ENCODE data around the gene GALNT13. TPM values are rescaled to one million over a fixed set of nuclear protein-coding genes. Genes with fewer than 3 reads are reported as not detected.

GALNT13 gene
- not detected for total RNA-seq

DNA sequence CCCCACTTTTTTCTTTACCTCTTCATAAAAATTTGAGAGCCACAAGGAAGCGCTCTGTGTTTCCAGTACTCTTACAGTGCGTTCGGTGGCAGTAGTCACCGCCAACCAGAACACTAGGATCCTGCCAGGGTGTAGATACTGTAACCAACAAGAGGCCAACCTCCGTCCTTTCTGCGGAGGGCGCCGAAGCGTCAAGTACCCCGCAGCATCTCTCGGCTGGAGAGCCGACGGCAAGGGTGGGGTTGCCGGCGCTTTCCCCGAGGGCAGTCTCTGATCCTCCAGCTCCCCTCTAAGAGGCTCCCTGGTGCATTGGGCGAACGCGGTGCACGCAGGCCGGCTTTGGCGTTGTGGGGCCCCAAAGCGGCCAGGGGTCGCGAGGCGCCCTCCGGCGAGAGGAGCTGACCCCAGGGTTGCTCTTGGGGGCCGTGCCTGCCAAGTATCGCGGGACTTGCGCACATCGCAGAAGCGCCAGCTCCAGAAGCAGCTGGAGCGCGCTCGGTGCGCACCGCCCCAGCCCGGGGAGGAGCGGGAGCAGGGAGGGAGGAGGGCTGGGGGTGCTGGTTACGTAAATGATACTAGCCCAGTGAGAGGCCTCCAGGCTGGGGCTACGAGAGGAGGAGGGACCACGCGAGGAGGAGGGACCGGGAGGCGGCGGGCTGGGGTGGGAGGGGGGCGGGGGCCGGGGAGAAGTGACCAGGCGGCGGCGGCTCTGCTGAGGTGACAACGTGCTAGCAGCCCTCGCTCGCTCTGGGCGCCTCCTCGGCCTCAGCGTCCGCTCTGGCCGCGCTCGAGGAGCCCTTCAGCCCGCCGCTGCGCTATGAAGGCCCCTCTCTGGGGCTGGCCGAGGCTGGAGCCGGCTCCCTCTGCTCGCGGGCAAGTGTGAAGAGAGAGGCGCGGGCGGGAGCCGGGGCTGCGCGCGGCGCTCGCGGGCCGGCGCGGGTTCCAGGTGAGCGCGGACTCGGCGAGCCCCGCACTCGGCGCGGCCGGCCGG lies at the start of gene GALNT13:
TSS of gene GALNT13 (plus strand) at position 692 of the 991 bp plus-strand sequence.
- CTCF ChIA-PET: no interaction called here
- DNase-seq: no peak
- no peak for ATAC-seq

DNA sequence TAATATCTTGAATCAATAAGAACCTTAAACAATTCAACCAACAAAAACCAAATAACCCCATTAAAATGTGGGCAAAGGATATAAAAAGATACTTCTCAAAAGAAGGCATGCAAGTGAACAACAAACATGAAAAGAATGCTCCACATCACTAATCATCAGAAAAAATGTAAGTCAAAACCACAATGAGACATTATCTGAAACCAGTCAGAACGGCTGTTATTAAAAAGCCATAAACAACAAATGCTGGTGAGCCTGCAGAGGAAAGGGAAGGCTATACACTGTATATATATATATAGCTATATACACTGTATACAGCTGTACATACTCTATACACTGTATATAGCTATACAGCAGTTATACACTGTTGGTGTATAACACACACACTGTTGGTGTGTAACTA lies 47.8 kb upstream of the GALNT13 start:
- Mint-ChIP-seq H3K4me1 (no peaks in the 10 kb centered on the region), H3K27me3 (no peaks in the 10 kb centered on the region), H3K4me3 (no peak overlapping the region), H3K36me3 (no peaks in the 10 kb centered on the region), H3K9me3 (ENCODE audit: low read depth) (peaks cover 8% of the 10 kb centered on the region), H3K27ac (no peak overlapping the region)
- no peak for DNase-seq
- no peak for ATAC-seq
- CTCF ChIA-PET: no interaction called here

More for the DNA sequence above, at the start of gene GALNT13:
- H3K4me3 Mint-ChIP-seq: no peak within 1 kb of the TSS
- H3K9me3 Mint-ChIP-seq (ENCODE audit: low read depth): peaks cover 4% of the 10 kb centered on the region
- peaks cover 3% of the 10 kb centered on the region for H3K4me1 Mint-ChIP-seq
- H3K36me3 Mint-ChIP-seq: peaks cover 3% of the 10 kb centered on the region
- peaks cover 30% of the 10 kb centered on the region for H3K27me3 Mint-ChIP-seq
- no peak within 1 kb of the TSS for H3K27ac Mint-ChIP-seq

DNA sequence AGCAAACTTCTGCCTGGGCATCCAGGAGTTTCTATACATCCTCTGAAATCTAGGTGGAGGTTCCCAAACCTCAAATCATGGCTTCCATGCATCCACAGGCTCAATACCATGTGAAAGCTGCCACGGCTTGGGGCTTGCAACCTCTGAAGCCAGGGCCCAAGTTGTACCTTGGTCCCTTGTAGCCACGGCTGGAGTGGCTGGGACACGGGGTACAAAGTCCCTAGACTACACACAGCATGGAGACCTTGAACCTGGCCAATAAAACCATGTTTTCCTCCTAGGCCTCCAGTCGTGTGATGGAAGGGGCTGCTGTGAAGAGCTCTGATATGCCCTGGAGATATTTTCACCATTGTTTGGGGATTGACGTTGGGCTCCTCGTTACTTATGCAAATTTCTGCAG lies 43.4 kb upstream of the GALNT13 start:
- no peak for ATAC-seq
- Mint-ChIP-seq H3K36me3 (no peaks in the 10 kb centered on the region), H3K27ac (no peak overlapping the region), H3K4me1 (no peaks in the 10 kb centered on the region), H3K9me3 (ENCODE audit: low read depth) (peaks cover 19% of the 10 kb centered on the region), H3K4me3 (no peak overlapping the region), H3K27me3 (no peaks in the 10 kb centered on the region)
- CTCF ChIA-PET: no interaction called here
- no peak for DNase-seq

DNA sequence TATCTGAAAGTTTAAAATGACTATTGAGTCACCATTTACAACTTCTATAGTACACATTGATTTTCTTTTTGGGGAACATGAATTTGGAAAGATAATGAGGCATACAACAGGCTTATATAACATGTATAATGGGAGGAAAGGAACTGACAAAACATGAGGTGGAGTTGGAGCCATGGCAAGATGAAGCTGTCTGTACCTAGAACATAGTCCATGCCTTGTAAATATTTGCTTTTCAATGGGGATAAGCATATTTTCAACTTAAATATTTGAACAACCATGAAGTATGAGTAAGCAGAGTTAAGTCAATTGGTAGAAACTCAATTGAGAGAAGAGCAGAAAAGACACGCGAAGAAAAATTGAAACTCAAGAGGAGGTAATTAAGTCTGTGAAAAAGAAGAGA lies 37.1 kb upstream of the GALNT13 start:
- no peak overlapping the region for H3K27ac Mint-ChIP-seq
- ATAC-seq: no peak
- DNase-seq: no peak
- H3K9me3 Mint-ChIP-seq (ENCODE audit: low read depth): peaks cover 10% of the 10 kb centered on the region
- H3K27me3 Mint-ChIP-seq: no peaks in the 10 kb centered on the region
- CTCF ChIA-PET: no interaction called here
- H3K4me1 Mint-ChIP-seq: no peaks in the 10 kb centered on the region
- H3K36me3 Mint-ChIP-seq: no peaks in the 10 kb centered on the region
- no peak overlapping the region for H3K4me3 Mint-ChIP-seq

DNA sequence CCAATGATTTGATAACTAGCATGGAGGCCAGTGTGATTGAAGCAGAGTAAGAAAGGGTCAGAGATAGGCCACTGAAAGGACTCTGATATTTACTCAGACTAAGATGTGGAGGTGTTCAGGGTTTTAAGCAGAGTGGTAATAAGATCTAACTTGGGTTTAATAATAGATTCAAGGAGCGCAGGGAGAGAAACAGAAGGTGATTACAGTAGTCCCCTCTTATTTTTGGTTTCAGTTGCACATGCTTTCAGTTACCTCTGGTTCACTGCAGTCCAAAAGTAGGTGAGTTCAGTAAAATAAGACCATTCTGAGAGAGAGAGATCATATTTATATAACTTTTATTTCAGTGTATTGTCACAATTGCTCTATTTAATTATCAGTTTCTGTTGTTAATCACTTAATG lies 13.5 kb upstream of the GALNT13 start:
- CTCF ChIA-PET: no interaction called here
- Mint-ChIP-seq H3K4me3 (no peak overlapping the region), H3K36me3 (no peaks in the 10 kb centered on the region), H3K4me1 (no peaks in the 10 kb centered on the region), H3K27me3 (no peaks in the 10 kb centered on the region), H3K9me3 (ENCODE audit: low read depth) (peaks cover 9% of the 10 kb centered on the region), H3K27ac (no peak overlapping the region)
- DNase-seq (no peak), ATAC-seq (no peak)

DNA sequence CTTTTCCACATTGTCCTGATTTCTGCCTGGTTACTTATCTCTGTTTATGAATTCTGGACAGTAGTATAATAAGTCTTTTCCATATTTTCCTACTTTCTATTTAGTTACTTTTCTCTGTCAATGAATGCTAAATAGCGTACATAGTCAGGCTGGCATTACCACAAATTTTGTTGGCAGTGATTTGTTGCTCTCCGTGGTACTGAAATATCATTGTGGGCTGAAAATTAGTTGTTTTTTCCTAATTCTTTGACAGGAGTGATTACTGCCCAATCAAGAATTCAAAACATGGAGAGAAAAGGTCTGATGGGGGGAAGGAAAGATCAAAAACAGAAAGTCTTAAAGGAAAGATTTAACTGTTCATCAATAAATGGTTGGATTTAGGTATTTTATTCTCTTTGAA lies 7.7 kb upstream of the GALNT13 start:
- H3K4me3 Mint-ChIP-seq: no peak overlapping the region
- CTCF ChIA-PET: no interaction called here
- DNase-seq (no peak), ATAC-seq (no peak)
- no peak overlapping the region for H3K27ac Mint-ChIP-seq
- peaks cover 7% of the 10 kb centered on the region for H3K9me3 Mint-ChIP-seq (ENCODE audit: low read depth)
- no peaks in the 10 kb centered on the region for H3K36me3 Mint-ChIP-seq
- H3K27me3 Mint-ChIP-seq: no peaks in the 10 kb centered on the region
- no peaks in the 10 kb centered on the region for H3K4me1 Mint-ChIP-seq

DNA sequence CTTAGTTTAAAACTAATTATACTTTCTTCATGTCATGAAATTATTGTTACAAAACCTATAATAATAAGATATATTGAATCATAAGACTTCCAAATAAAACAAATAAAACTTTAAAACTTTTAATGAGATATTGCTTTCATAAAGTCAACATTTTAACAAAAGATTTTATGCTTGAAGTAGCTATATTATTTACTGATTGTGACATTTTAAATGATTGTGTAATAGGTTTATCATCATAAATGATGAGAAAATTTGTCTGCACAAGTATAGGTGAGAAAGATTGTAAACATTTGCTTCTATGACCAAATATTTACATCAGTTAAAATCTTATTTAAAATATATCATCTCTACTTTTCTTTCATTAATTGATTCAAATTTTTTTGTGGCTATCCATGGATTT lies 5.1 kb upstream of the GALNT13 start:
- Mint-ChIP-seq H3K9me3 (ENCODE audit: low read depth) (peaks cover 5% of the 10 kb centered on the region), H3K27ac (no peak overlapping the region), H3K27me3 (peaks cover 13% of the 10 kb centered on the region), H3K4me3 (no peak overlapping the region), H3K36me3 (no peaks in the 10 kb centered on the region), H3K4me1 (no peaks in the 10 kb centered on the region)
- CTCF ChIA-PET: no interaction called here
- DNase-seq (no peak), ATAC-seq (no peak)

DNA sequence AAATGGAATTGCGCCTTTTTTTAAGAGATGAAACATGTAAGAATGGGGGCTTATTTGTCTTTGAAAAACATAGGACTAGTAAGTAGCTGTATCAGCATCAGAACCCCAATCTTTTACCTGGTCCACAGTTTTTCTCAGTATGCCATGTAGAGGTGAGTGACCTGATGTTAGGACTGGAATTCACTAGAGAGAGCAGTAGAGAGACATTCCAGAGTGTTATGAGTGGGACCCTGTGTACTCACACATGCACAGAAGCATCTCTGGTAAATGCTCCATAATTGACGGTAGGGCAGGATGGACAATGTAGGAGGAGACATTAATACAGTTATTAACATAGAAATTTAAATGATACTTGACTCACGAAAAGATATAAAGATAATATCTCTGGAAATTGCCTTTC lies 1.4 kb upstream of the GALNT13 start:
- ATAC-seq: no peak
- CTCF ChIA-PET: no interaction called here
- Mint-ChIP-seq H3K27ac (no peak overlapping the region), H3K36me3 (peaks cover 3% of the 10 kb centered on the region), H3K27me3 (peaks cover 30% of the 10 kb centered on the region), H3K4me3 (no peak overlapping the region), H3K9me3 (ENCODE audit: low read depth) (peaks cover 4% of the 10 kb centered on the region), H3K4me1 (peaks cover 3% of the 10 kb centered on the region)
- no peak for DNase-seq

DNA sequence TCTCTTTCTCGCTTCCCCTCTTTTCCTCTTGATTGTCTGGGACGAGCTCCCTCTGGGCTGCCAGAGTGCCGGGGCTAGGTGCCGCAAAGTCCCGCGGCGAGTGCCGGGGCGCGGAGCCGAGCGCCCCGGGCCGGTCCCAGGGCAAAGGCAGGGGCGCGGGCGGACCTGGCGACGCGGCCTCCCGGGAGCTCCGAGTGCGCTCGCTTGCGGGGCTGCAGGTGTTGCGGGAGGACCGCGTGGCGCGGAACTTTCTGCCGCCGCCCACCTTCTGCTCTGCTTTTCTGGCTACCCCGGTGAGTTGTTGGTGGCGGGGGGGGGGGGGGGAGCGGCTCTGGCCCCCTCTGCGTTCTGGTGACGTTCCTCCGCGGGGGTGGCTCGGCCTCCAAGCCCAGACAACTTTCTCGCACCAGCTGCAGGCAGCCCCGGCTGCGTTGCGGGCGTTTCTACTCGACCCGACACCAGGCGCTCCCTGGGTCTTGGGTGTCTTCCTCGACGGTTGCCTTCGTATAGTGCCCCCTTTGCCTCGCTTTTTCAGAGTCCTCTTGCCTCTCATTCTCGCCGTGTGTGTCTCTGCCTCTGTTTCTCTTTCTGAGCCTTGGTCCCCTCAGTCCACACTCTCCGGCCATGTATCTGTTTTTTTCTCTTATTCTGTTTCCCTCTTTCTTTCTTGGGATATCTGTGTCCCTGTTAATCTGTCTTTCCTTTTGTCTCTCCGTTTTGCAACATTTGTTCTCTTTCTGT lies 759 bp downstream of the GALNT13 start:
- H3K9me3 Mint-ChIP-seq (ENCODE audit: low read depth): peaks cover 4% of the 10 kb centered on the region
- DNase-seq (no peak), ATAC-seq (no peak)
- H3K27ac Mint-ChIP-seq: no peak overlapping the region
- peaks cover 3% of the 10 kb centered on the region for H3K4me1 Mint-ChIP-seq
- H3K4me3 Mint-ChIP-seq: no peak overlapping the region
- CTCF ChIA-PET: no interaction called here
- peaks cover 30% of the 10 kb centered on the region for H3K27me3 Mint-ChIP-seq
- peaks cover 3% of the 10 kb centered on the region for H3K36me3 Mint-ChIP-seq

DNA sequence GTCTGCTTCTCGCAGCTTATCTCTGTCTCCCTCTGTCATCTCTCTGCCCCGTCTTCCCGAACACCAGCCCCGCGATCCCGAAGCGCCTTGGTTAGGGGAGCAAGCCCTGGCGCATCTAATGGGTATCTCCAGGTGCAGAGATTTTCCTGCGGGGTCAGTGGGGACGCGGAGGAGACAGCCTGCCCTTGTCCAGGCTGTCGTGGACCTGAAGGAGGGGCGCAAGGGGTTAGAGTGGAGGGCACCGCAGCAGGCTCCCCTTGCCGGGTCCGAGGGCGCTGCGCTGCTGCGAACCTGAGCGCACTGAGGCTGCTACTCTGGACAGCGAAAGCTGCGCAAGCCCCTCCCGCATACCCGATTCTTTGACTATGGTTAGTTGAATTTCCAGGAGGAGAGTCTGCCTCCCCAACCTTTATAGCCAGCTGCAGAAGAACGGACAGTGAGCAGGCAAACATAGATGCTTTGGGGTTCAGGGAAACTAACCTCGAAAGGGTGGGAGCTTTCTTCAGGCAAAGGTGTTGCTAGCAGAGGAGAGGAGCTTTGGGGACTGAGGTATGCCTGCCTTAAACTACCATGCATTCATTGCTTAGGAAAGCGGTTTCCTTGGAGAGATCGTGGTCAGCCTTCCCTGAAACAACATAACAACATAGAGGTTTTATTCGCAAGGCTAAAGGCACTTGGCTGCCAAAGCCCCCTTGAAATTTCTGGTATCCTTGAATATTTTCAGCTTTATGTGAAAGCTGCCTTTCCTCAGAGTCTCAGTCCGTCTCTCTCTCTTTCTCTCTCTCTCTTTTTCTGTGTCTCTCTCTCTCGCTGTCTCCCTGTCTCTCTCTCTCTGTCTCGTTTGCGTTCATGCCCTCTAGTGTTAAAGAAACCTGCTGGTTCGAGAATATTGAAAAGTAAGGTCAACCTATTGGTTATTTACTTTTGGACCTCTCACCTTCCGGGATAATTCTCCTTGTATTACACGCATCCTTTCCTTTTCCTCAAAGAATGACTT lies 1.6 kb downstream of the GALNT13 start:
- Mint-ChIP-seq H3K27ac (no peak overlapping the region), H3K27me3 (peaks cover 30% of the 10 kb centered on the region), H3K36me3 (peaks cover 3% of the 10 kb centered on the region), H3K9me3 (ENCODE audit: low read depth) (peaks cover 4% of the 10 kb centered on the region), H3K4me1 (peaks cover 3% of the 10 kb centered on the region), H3K4me3 (no peak overlapping the region)
- DNase-seq: no peak
- CTCF ChIA-PET: no interaction called here
- ATAC-seq: no peak

DNA sequence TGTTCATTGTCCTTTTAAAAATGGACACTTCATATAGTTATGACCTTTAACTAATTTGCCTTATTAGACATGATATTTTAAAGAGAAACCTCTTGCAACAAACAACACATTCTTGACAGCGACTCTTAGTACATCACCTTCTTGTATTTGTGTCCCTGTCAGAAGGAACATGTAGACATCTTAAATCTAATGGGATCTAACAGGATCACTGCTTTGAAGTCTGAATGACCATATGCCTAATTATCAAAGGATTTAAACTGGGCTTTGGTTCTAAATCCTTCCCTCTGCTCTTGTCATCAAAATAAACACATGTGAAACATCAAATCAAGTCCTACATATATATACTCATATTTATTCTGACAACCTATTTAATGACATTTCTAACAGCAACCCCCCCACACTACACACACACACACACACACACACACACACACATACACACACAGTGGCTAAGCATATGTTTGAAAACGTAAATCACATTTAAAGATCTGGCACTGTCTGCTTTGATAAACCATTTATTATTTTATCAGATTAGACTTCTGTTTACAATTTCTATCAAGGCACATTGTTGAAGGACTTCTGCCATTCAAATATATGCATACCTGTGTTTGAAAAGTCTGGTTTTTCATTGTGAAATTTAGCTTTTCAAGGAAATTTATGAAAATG lies 4.2 kb downstream of the GALNT13 start:
- Mint-ChIP-seq H3K36me3 (peaks cover 3% of the 10 kb centered on the region), H3K9me3 (ENCODE audit: low read depth) (peaks cover 4% of the 10 kb centered on the region), H3K27ac (no peak overlapping the region), H3K4me1 (peaks cover 3% of the 10 kb centered on the region), H3K4me3 (no peak overlapping the region), H3K27me3 (peaks cover 23% of the 10 kb centered on the region)
- DNase-seq (no peak), ATAC-seq (no peak)
- CTCF ChIA-PET: no interaction called here

DNA sequence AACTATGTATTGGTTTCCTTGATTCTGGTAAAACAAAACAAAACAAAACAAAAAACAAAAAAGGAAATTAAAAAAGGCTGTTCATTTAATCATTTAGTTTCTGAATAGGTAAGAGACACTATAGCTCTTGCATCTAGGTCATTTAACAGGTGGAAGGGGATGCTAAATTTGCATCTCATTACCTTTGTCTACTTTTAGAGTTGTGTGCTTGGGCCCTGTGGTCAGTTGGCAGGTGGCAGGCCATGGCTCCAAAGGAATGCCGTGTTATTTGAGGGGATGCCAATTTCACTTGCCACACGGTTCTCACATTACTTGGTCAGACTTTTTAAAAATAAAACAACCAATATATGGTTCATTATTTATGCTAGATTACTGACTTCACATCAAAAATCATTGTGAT lies 9.2 kb downstream of the GALNT13 start:
- CTCF ChIA-PET: no interaction called here
- Mint-ChIP-seq H3K36me3 (no peaks in the 10 kb centered on the region), H3K4me1 (no peaks in the 10 kb centered on the region), H3K27me3 (no peaks in the 10 kb centered on the region), H3K4me3 (no peak overlapping the region), H3K9me3 (ENCODE audit: low read depth) (no peaks in the 10 kb centered on the region), H3K27ac (no peak overlapping the region)
- DNase-seq (no peak), ATAC-seq (no peak)

DNA sequence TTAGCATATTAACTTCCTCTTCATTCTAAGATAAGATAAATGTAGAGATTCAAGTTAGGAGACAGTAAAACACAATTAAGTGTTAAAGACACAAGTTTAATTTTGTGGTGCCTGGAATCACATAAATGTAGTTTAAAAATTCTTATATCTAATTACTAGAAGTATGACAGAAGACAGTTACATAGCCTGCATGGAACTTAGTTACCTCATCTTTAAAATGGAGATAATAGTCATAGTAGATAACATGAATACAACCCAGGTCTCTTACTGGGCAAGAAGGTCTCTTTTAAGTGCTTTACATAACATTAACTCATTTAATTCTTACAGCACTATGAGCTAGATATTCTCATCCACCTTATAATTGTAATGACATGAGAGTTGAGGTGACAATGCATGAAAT lies 15.1 kb downstream of the GALNT13 start:
- no peaks in the 10 kb centered on the region for H3K27me3 Mint-ChIP-seq
- ATAC-seq (no peak), DNase-seq (no peak)
- H3K9me3 Mint-ChIP-seq (ENCODE audit: low read depth): peaks cover 2% of the 10 kb centered on the region
- no peak overlapping the region for H3K27ac Mint-ChIP-seq
- no peak overlapping the region for H3K4me3 Mint-ChIP-seq
- no peaks in the 10 kb centered on the region for H3K36me3 Mint-ChIP-seq
- no peaks in the 10 kb centered on the region for H3K4me1 Mint-ChIP-seq
- CTCF ChIA-PET: no interaction called here
